HepG2 (cell line): ENCODE measurements around the gene PHF3. TPM values are rescaled to one million over a fixed set of nuclear protein-coding genes. Genes with fewer than 3 reads are reported as not detected.

Experiments used
- FOXK1 ChIP-seq: sonication (generic); formaldehyde crosslinking; IDR thresholded peaks from 2 replicates; pipeline ENCODE4 v1.4.0; 2020; ENCODE audit warnings: low read depth, missing genetic modification reagents, borderline replicate concordance
- KDM5B ChIP-seq: sonication (generic); formaldehyde crosslinking; IDR thresholded peaks from 2 replicates; pipeline ENCODE4 v1.4.0; 2020; ENCODE audit warnings: missing genetic modification reagents, mild to moderate bottlenecking, borderline replicate concordance
- NR2F1 ChIP-seq, 2 experiments: fragments of 450-650 bp in 1 of 2; formaldehyde crosslinking in 1 of 2; IDR thresholded peaks; 2 replicates each; pipeline versions ENCODE4 v1.5.0 to v1.6.1; 2016 to 2020; ENCODE audit warnings: mild to moderate bottlenecking in 1 of 2, missing compliant biosample characterization in 1 of 2, missing genetic modification reagents in 1 of 2, moderate library complexity in 1 of 2
- NR3C1 ChIP-seq: sonication (generic); formaldehyde crosslinking; IDR thresholded peaks from 2 replicates; pipeline ENCODE4 v1.4.0; 2020; ENCODE audit warnings: missing genetic modification reagents
- RBAK ChIP-seq: sonication (generic); formaldehyde crosslinking; IDR thresholded peaks from 2 replicates; pipeline ENCODE4 v1.5.1; 2020; ENCODE audit warnings: mild to moderate bottlenecking, missing genetic modification reagents
- SRSF9 ChIP-seq: fragments of 200-400 bp; formaldehyde crosslinking; IDR thresholded peaks from 2 replicates; pipeline ENCODE4 v1.6.1; 2018; ENCODE audit warnings: borderline replicate concordance, mild to moderate bottlenecking, low read depth, low read length; ENCODE audit not compliant: insufficient read depth, poor library complexity, severe bottlenecking
- TCF12 ChIP-seq, 2 experiments: fragments of 450-650 bp in 1 of 2; sonication (generic) in 1 of 2; formaldehyde crosslinking in 1 of 2; IDR thresholded peaks; 2 replicates each; pipeline versions ENCODE4 v1.6.1 to v1.8.0; 2017 to 2022; ENCODE audit warnings: antibody characterized with exemption in 1 of 2, mild to moderate bottlenecking in 1 of 2, missing genetic modification reagents in 1 of 2, moderate library complexity in 1 of 2
- polyA plus RNA-seq, 8 experiments: library from polyadenylated mRNA; depleted of rRNA in 3 of 8; stranded (reverse) in 7 of 8; unstranded in 1 of 8; fragments of >200 nt; fragmentation: Illumina TruSeq in 4 of 8; extraction: Trizol in 4 of 8; gene quantifications; 2 replicates each; pipeline versions ENCODE4 v1.2.1 to v1.2.3, GENCODE V29; 2011 to 2016; ENCODE audit warnings: low read depth in 4 of 8, missing spikeins in 1 of 8, mixed read lengths in 1 of 8; ENCODE audit not compliant: insufficient read depth in 1 of 8
- total RNA-seq, 5 experiments: library from RNA; depleted of rRNA; stranded (reverse); fragments of >200 nt; fragmentation: Illumina TruSeq; extraction: Trizol; gene quantifications; 2 replicates each; pipeline ENCODE4 v1.2.3, GENCODE V29; 2016; ENCODE audit warnings: low read depth in 1 of 5
- TF ChIP-seq, protein P1 (sequence below): sonication (generic); formaldehyde crosslinking; IDR thresholded peaks from 2 replicates; pipeline ENCODE4 v1.4.0; 2020; ENCODE audit warnings: missing genetic modification reagents
- TF ChIP-seq, protein P2 (sequence below): sonication (generic); formaldehyde crosslinking; IDR thresholded peaks from 2 replicates; pipeline ENCODE4 v1.5.1; 2020; ENCODE audit warnings: mild to moderate bottlenecking, missing genetic modification reagents
- TF ChIP-seq, protein P3 (sequence below): sonication (generic); formaldehyde crosslinking; IDR thresholded peaks from 2 replicates; pipeline ENCODE4 v1.5.0; 2020; ENCODE audit warnings: missing genetic modification reagents

The PHF3 gene
- total and polyA plus RNA-seq, 2 of the 13 experiments (the other 11 are each of a cell fraction or from before 2014, with no cell fraction given): 19.8 to 70.4 TPM

DNA sequence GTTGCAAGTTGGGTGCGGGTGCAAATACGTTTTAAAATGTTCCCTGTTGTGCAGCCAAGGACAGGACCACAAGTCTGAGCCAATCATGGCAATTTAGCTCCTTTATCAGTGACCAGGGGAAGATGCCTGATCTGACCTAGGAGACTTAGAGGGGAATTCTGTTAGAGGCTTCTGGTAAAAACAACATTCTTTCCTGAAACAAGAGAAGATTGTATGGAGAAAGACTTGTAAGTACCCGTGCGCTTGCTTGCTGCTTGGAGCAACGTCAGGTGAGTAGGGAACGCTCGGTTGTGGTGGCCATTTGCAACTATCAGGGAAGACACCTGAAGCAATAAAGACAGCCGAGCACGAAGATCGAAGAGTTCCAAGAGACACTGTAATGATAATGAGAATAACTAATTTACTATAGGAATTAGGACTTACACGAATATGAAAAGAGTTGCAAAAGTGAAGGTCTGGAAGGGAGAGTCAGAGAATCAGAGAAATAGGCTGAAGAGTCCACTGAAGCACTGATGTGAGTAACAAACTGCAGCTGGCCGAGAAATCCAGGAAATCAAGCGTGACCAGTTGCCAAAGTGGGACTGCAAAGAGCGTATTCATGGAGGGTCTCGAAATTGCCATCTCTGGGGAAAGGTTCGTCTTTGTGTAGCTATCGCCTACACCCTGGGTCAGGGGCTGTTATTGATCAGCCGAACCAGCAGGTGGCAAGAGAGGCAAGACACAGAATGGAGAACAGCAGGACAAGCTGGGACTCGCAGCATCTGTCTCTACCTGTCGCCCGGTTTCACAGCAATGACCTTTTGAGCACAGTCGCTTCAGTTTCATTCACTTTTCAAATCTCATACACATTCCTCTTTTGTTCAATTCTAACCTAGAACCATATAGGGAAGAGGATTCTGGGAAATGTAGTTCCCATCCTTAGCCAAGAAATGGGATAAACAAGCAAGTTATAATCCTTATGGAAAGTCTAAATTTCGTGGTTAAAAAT is 37.3 kb upstream of the PHF3 start (continued):
- TF ChIP-seq, protein P1, sequence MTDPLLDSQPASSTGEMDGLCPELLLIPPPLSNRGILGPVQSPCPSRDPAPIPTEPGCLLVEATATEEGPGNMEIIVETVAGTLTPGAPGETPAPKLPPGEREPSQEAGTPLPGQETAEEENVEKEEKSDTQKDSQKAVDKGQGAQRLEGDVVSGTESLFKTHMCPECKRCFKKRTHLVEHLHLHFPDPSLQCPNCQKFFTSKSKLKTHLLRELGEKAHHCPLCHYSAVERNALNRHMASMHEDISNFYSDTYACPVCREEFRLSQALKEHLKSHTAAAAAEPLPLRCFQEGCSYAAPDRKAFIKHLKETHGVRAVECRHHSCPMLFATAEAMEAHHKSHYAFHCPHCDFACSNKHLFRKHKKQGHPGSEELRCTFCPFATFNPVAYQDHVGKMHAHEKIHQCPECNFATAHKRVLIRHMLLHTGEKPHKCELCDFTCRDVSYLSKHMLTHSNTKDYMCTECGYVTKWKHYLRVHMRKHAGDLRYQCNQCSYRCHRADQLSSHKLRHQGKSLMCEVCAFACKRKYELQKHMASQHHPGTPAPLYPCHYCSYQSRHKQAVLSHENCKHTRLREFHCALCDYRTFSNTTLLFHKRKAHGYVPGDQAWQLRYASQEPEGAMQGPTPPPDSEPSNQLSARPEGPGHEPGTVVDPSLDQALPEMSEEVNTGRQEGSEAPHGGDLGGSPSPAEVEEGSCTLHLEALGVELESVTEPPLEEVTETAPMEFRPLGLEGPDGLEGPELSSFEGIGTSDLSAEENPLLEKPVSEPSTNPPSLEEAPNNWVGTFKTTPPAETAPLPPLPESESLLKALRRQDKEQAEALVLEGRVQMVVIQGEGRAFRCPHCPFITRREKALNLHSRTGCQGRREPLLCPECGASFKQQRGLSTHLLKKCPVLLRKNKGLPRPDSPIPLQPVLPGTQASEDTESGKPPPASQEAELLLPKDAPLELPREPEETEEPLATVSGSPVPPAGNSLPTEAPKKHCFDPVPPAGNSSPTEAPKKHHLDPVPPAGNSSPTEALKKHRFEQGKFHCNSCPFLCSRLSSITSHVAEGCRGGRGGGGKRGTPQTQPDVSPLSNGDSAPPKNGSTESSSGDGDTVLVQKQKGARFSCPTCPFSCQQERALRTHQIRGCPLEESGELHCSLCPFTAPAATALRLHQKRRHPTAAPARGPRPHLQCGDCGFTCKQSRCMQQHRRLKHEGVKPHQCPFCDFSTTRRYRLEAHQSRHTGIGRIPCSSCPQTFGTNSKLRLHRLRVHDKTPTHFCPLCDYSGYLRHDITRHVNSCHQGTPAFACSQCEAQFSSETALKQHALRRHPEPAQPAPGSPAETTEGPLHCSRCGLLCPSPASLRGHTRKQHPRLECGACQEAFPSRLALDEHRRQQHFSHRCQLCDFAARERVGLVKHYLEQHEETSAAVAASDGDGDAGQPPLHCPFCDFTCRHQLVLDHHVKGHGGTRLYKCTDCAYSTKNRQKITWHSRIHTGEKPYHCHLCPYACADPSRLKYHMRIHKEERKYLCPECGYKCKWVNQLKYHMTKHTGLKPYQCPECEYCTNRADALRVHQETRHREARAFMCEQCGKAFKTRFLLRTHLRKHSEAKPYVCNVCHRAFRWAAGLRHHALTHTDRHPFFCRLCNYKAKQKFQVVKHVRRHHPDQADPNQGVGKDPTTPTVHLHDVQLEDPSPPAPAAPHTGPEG: peak; percentile 71
- TF ChIP-seq TCF12 (IDR thresholded peaks at IDR 0.05): no peak
- TF ChIP-seq TCF12 (CRISPR knock-in tag; IDR thresholded peaks at IDR 0.05): no peak
- no peak for TF ChIP-seq RBAK (CRISPR knock-in tag)
- TF ChIP-seq FOXK1 (CRISPR knock-in tag): peak; percentile 42; the same call in 1 of the 2 replicates
- TF ChIP-seq, protein P2, sequence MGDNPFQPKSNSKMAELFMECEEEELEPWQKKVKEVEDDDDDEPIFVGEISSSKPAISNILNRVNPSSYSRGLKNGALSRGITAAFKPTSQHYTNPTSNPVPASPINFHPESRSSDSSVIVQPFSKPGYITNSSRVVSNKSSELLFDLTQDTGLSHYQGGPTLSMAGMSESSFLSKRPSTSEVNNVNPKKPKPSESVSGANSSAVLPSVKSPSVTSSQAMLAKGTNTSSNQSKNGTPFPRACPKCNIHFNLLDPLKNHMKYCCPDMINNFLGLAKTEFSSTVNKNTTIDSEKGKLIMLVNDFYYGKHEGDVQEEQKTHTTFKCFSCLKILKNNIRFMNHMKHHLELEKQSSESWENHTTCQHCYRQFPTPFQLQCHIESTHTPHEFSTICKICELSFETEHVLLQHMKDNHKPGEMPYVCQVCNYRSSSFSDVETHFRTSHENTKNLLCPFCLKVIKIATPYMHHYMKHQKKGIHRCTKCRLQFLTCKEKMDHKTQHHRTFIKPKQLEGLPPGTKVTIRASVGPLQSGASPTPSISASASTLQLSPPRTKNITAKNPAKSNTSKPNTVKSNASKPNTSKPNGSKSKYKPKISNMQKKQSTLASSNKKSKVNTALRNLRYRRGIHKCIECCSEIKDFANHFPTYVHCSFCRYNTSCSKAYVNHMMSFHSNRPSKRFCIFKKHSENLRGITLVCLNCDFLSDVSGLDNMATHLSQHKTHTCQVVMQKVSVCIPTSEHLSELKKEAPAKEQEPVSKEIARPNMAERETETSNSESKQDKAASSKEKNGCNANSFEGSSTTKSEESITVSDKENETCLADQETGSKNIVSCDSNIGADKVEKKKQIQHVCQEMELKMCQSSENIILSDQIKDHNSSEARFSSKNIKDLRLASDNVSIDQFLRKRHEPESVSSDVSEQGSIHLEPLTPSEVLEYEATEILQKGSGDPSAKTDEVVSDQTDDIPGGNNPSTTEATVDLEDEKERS: peak; percentile 70
- TF ChIP-seq NR2F1 (CRISPR knock-in tag; IDR thresholded peaks at IDR 0.05): no peak
- no peak for TF ChIP-seq NR3C1 (CRISPR knock-in tag)
- TF ChIP-seq SRSF9: no peak
- TF ChIP-seq KDM5B (CRISPR knock-in tag): no peak; the same call in 1 of the 2 replicates
- TF ChIP-seq, protein P3, sequence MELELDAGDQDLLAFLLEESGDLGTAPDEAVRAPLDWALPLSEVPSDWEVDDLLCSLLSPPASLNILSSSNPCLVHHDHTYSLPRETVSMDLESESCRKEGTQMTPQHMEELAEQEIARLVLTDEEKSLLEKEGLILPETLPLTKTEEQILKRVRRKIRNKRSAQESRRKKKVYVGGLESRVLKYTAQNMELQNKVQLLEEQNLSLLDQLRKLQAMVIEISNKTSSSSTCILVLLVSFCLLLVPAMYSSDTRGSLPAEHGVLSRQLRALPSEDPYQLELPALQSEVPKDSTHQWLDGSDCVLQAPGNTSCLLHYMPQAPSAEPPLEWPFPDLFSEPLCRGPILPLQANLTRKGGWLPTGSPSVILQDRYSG (CRISPR knock-in tag): no peak
